K562 (cell line): ENCODE measurements around the gene GYPE. TPM values are rescaled to one million over a fixed set of nuclear protein-coding genes. Genes with fewer than 3 reads are reported as not detected.
"Not testable (repeated sequence)": the region's sequence is repeated elsewhere in the genome, so short reads cannot be mapped to it uniquely, and the experiment has no call there.

Source experiments
- ATAC-seq: fragments of 200-7000 bp; cut with Tn5 transposase; 3 replicates; pipeline ENCODE4 v1.9.1; 2020; ENCODE audit warnings: moderate library complexity
- Bru-seq: library from RNA; stranded (reverse); fragments of 400-500 nt; gene quantifications from one replicate; lab custom pipeline; 2021; lab: Mats Ljungman, UMichigan
- BruChase-seq, 2 experiments: library from RNA; stranded (reverse); fragments of 400-500 nt; gene quantifications; one replicate each; lab custom pipeline; 2021; lab: Mats Ljungman, UMichigan
- BruUV-seq: library from RNA; stranded (reverse); fragments of 400-500 nt; replicated peaks from 2 replicates; lab custom pipeline; 2021; lab: Mats Ljungman, UMichigan
- CTCF ChIA-PET: fragments of 300-600 bp; formaldehyde crosslinking; extraction: SDS; loops from one replicate; lab custom pipeline; 2021; ENCODE audit warnings: low intra/inter-chr PET ratio; lab: Yijun Ruan, JAX
- POLR2A ChIA-PET: fragments of 300-600, 350-650 bp; sonication (Branson Sonifier 250); formaldehyde crosslinking; extraction: SDS; loops from one replicate; lab custom pipeline; 2021; ENCODE audit warnings: antibody characterized with exemption, inconsistent platforms; lab: Yijun Ruan, JAX
- DNase-seq, 4 experiments: peaks; one replicate each; pipeline versions ENCODE4 v3.0.0 to v3.0.0-alpha.2; 2011 to 2018; ENCODE audit warnings: low spot score in 3 of 4, mixed read lengths in 3 of 4; ENCODE audit errors: extremely low read depth in 1 of 4
- FAIRE-seq: peaks from 2 replicates; lab custom pipeline; 2011; peaks lifted over from hg19 to GRCh38; lab: Jason Lieb, UNC
- H2AFZ ChIP-seq: 2 replicates; pipeline ENCODE4 v1.6.0; 2011; ENCODE audit warnings: low read depth, low read length, control low read depth, inconsistent platforms
- H3K27ac ChIP-seq: fragments of 200-600 bp; 3 replicates; pipeline ENCODE4 v1.8.0; 2011; ENCODE audit warnings: low read depth, mild to moderate bottlenecking, control low read depth, inconsistent platforms, low read length, moderate library complexity, mixed read lengths; ENCODE audit errors: extremely low read depth
- H3K27me3 ChIP-seq, 2 experiments: fragments of 300-600 bp in 1 of 2; 2 replicates in 1 of 2; 3 replicates in 1 of 2; pipeline versions ENCODE4 v1.6.0 to v1.8.0; 2011; ENCODE audit warnings: inconsistent platforms in 2 of 2, low read length in 2 of 2, mild to moderate bottlenecking in 1 of 2, mixed read lengths in 1 of 2, moderate library complexity in 1 of 2; ENCODE audit not compliant: control insufficient read depth in 2 of 2, insufficient read depth in 2 of 2
- H3K36me3 ChIP-seq: fragments of 300-600 bp; 3 replicates; pipeline ENCODE4 v1.8.0; 2011; ENCODE audit warnings: mild to moderate bottlenecking, low read length, inconsistent platforms; ENCODE audit not compliant: control insufficient read depth, insufficient read depth
- H3K4me1 ChIP-seq, 2 experiments: fragments of 200-600 bp in 1 of 2; replicated peaks in 1 of 2; 2 replicates in 1 of 2; 3 replicates in 1 of 2; pipeline versions ENCODE4 v1.5.1 to v1.8.0; 2011; ENCODE audit warnings: inconsistent platforms in 2 of 2, low read length in 2 of 2, mild to moderate bottlenecking in 1 of 2, mixed read lengths in 1 of 2, moderate library complexity in 1 of 2; ENCODE audit not compliant: control insufficient read depth in 2 of 2, insufficient read depth in 2 of 2
- H3K4me2 ChIP-seq: 2 replicates; pipeline ENCODE4 v1.6.1; 2011; ENCODE audit warnings: low read length, control low read depth, inconsistent platforms, mixed read lengths; ENCODE audit not compliant: insufficient read depth
- H3K4me3 ChIP-seq: fragments of 200-600 bp; sonication (generic), shearing (Covaris generic); 2 replicates; pipeline ENCODE4 v1.5.1; 2016; ENCODE audit warnings: control low read depth, inconsistent platforms
- H3K79me2 ChIP-seq: fragments of 200-600 bp; 3 replicates; pipeline ENCODE4 v1.8.0; 2011; ENCODE audit warnings: low read length, inconsistent platforms; ENCODE audit not compliant: control insufficient read depth, insufficient read depth
- H3K9ac ChIP-seq, 2 experiments: 2 replicates each; pipeline versions ENCODE4 v1.6.0 to v1.6.1; 2011; ENCODE audit warnings: low read depth in 2 of 2, low read length in 2 of 2, control low read depth in 1 of 2, inconsistent platforms in 1 of 2, mild to moderate bottlenecking in 1 of 2, mixed read lengths in 1 of 2; ENCODE audit not compliant: insufficient read depth in 1 of 2
- H3K9me1 ChIP-seq: one replicate; pipeline ENCODE4 v1.6.0; 2011; ENCODE audit warnings: inconsistent platforms, mild to moderate bottlenecking, low read length, moderate library complexity; ENCODE audit not compliant: control insufficient read depth, insufficient read depth
- H3K9me3 ChIP-seq: replicated peaks from 2 replicates; pipeline ENCODE4 v1.5.1; 2011; ENCODE audit warnings: low read depth, low read length, inconsistent platforms; ENCODE audit not compliant: control insufficient read depth, insufficient read depth
- H4K20me1 ChIP-seq: replicated peaks from 2 replicates; pipeline ENCODE4 v1.6.1; 2011; ENCODE audit warnings: low read length, inconsistent platforms, mixed read lengths; ENCODE audit not compliant: control insufficient read depth, insufficient read depth
- DPF2 ChIP-seq: fragments of 450-650 bp; IDR thresholded peaks from 2 replicates; pipeline ENCODE4 v1.6.1; 2016
- ETV1 ChIP-seq: fragments of 450-650 bp; conservative IDR thresholded peaks from 2 replicates; pipeline ENCODE4 v1.6.1; 2016; ENCODE audit warnings: missing genetic modification characterization, control low read depth, low read depth, missing compliant biosample characterization
- FOSL1 ChIP-seq: fragments of 200-800 bp; sonication (Bioruptor generic); conservative IDR thresholded peaks from 2 replicates; pipeline ENCODE4 v1.6.1; 2016; ENCODE audit warnings: missing genetic modification characterization, missing compliant biosample characterization
- JUND ChIP-seq, 2 experiments: IDR thresholded peaks; 2 replicates in 1 of 2; 3 replicates in 1 of 2; pipeline ENCODE4 v1.6.1; 2011; ENCODE audit warnings: borderline replicate concordance in 2 of 2, low read depth in 2 of 2, low read length in 2 of 2, improper control_type of control experiment in 1 of 2, missing biosample characterization in 1 of 2, missing genetic modification characterization in 1 of 2, missing genetic modification reagents in 1 of 2
- NCOA2 ChIP-seq, 2 experiments: fragments of 450-650 bp; IDR thresholded peaks; 2 replicates each; pipeline ENCODE4 v1.6.1; 2018; ENCODE audit warnings: mild to moderate bottlenecking in 2 of 2, moderate library complexity in 1 of 2; ENCODE audit not compliant: partially characterized antibody in 2 of 2
- NCOR1 ChIP-seq: fragments of 450-650 bp; IDR thresholded peaks from 2 replicates; pipeline ENCODE4 v1.6.1; 2016; ENCODE audit warnings: mild to moderate bottlenecking, moderate library complexity
- NFIC ChIP-seq: fragments of 450-650 bp; IDR thresholded peaks from 2 replicates; pipeline ENCODE4 v1.6.1; 2017; ENCODE audit warnings: mild to moderate bottlenecking, inconsistent platforms
- NFYB ChIP-seq: IDR thresholded peaks from 2 replicates; pipeline ENCODE4 v1.6.1; 2011; ENCODE audit warnings: mild to moderate bottlenecking, moderate library complexity; ENCODE audit not compliant: insufficient read length; ENCODE audit errors: extremely low read depth
- RAD51 ChIP-seq: fragments of 450-650 bp; IDR thresholded peaks from 2 replicates; pipeline ENCODE4 v1.7.1; 2016; ENCODE audit warnings: low read depth, mild to moderate bottlenecking, borderline replicate concordance
- SMAD4 ChIP-seq: fragments of 250-450 bp; sonication (Bioruptor Pico); conservative IDR thresholded peaks from 2 replicates; pipeline ENCODE4 v1.8.0; 2021; ENCODE audit warnings: inconsistent platforms, mild to moderate bottlenecking, moderate library complexity
- SP1 ChIP-seq: sonication (generic); formaldehyde crosslinking; IDR thresholded peaks from 2 replicates; pipeline ENCODE4 v1.8.1; 2022; ENCODE audit warnings: mild to moderate bottlenecking, missing genetic modification reagents
- STAT5A ChIP-seq: IDR thresholded peaks from 2 replicates; pipeline ENCODE4 v1.6.1; 2012; ENCODE audit warnings: low read length, inconsistent platforms, borderline replicate concordance
- TOE1 ChIP-seq, 2 experiments: fragments of 450-650 bp in 1 of 2; sonication (generic) in 1 of 2; formaldehyde crosslinking in 1 of 2; IDR thresholded peaks; 2 replicates each; pipeline versions ENCODE4 v1.7.1 to v1.8.0; 2016 to 2022; ENCODE audit warnings: borderline replicate concordance in 2 of 2, mild to moderate bottlenecking in 2 of 2, antibody characterized with exemption in 1 of 2, inconsistent platforms in 1 of 2, low read depth in 1 of 2, missing genetic modification reagents in 1 of 2, moderate library complexity in 1 of 2
- ZFP36 ChIP-seq: fragments of 150-350 bp; IDR thresholded peaks from 2 replicates; pipeline ENCODE4 v1.6.1; 2018; ENCODE audit warnings: low read length, low read depth; ENCODE audit not compliant: partially characterized antibody
- ZKSCAN8 ChIP-seq: fragments of 200-800 bp; sonication (Bioruptor generic); IDR thresholded peaks from 2 replicates; pipeline ENCODE4 v1.6.1; 2016; ENCODE audit warnings: missing genetic modification characterization, missing compliant biosample characterization
- ZNF644 ChIP-seq: fragments of 200-800 bp; sonication (Bioruptor generic); IDR thresholded peaks from 2 replicates; pipeline ENCODE4 v1.6.1; 2016; ENCODE audit warnings: low read depth, missing genetic modification characterization, missing compliant biosample characterization
- WGBS: fragments of 100-300 bp; shearing (Covaris generic); methylation state at CpG from one replicate; pipeline ENCODE4 v1.1.6; 2016; ENCODE audit warnings: low coverage, mixed read lengths; ENCODE audit not compliant: insufficient coverage; ENCODE audit errors: missing lambda C conversion rate; 5-methylcytosine and 5-hydroxymethylcytosine counted together
- in situ Hi-C: fragments of 300-500 bp; cut with MboI; formaldehyde crosslinking; loops from 4 replicates; pipeline ENCODE4 v1.15.0; 2018; ENCODE audit warnings: inconsistent platforms, mixed read lengths
- intact Hi-C: fragments of 100-400 bp; cut with micrococcal nuclease; formaldehyde crosslinking; loops from 2 replicates; pipeline ENCODE4 v1.14.2; 2022
- long read RNA-seq, 3 experiments: library from polyadenylated mRNA in 2 of 3; library from RNA in 1 of 3; unstranded in 2 of 3; stranded (forward) in 1 of 3; transcript quantifications; one replicate each; pipeline ENCODE4 v2.0.0, GENCODE V29; 2019 to 2022
- polyA minus RNA-seq, 3 experiments: library from RNA; depleted of rRNA, polyadenylated mRNA; stranded (reverse); fragments of >200 nt; gene quantifications; 2 replicates each; pipeline ENCODE4 v1.2.3, GENCODE V29; 2011
- polyA plus RNA-seq, 8 experiments: library from polyadenylated mRNA; depleted of rRNA in 4 of 8; stranded (reverse) in 5 of 8; unstranded in 3 of 8; fragments of >200 nt; fragmentation: Nextera tagmentation in 2 of 8; fragmentation: Illumina TruSeq in 1 of 8; extraction: Ambion mirVana in 2 of 8; extraction: Trizol in 1 of 8; gene quantifications; 2 replicates each; pipeline versions ENCODE4 v1.2.1 to v1.2.3, GENCODE V29; 2011 to 2014; ENCODE audit warnings: inconsistent platforms in 1 of 8, missing spikeins in 1 of 8
- total RNA-seq, 7 experiments: library from RNA; depleted of rRNA in 6 of 7; stranded (reverse); fragments of >200 nt in 6 of 7; fragmentation: Illumina TruSeq in 2 of 7; extraction: Trizol in 2 of 7; gene quantifications; 2 replicates each; pipeline versions ENCODE4 v1.2.1 to v1.2.3, GENCODE V29; 2011 to 2021; ENCODE audit warnings: low replicate concordance in 1 of 7

GYPE gene
- total RNA-seq (2011; cell fraction: chromatin; rRNA removed; ENCODE audit: low replicate concordance): 32.8 and 64.4 TPM in 2 replicates
- 38.7 and 48.6 TPM in 2 replicates for total RNA-seq (2011; cell fraction: nucleolus; rRNA removed)
- total RNA-seq (2011; cell fraction: nucleoplasm; rRNA removed): 104 and 157 TPM in 2 replicates
- total RNA-seq (2014; rRNA removed) (16.8 and 26.2 TPM in 2 replicates), total RNA-seq (2014; rRNA removed; fragmentation: Illumina TruSeq; extraction: Trizol) (43.7 and 48.4 TPM in 2 replicates), total RNA-seq (2015; rRNA removed; fragmentation: Illumina TruSeq; extraction: Trizol) (16.4 and 17.3 TPM in 2 replicates), total RNA-seq (2021) (33.9 and 36.0 TPM in 2 replicates), polyA plus RNA-seq (2011; rRNA removed) (108 and 121 TPM in 2 replicates), polyA plus RNA-seq (2014; fragmentation: Illumina TruSeq; extraction: Trizol) (53.6 and 64.6 TPM in 2 replicates), polyA plus RNA-seq (2014; fragmentation: Nextera tagmentation; extraction: Ambion mirVana) (10 to 100 TPM; 72.0 to 75.6 TPM), polyA plus RNA-seq (2014; rRNA removed) (34.1 and 43.0 TPM in 2 replicates), polyA minus RNA-seq (2011; rRNA and poly(A)+ RNA removed) (70.6 and 77.4 TPM in 2 replicates), Bru-seq, nascent RNA (percentile 80 among the genes with signal in this experiment), BruChase-seq, experiment 1, labeled RNA remaining after a 2-hour chase (percentile 79 among the genes with signal in this experiment), BruChase-seq, experiment 2, labeled RNA remaining after a 6-hour chase (percentile 82 among the genes with signal in this experiment)
- 38.3 and 103 TPM in 2 replicates for polyA plus RNA-seq (2011; cell fraction: cytosol; rRNA removed)
- 27.2 and 52.4 TPM in 2 replicates for polyA plus RNA-seq (2011; cell fraction: nucleus; rRNA removed)
- polyA plus RNA-seq (2012): 27.9 and 41.1 TPM in 2 replicates
- polyA minus RNA-seq (2011; cell fraction: cytosol; rRNA and poly(A)+ RNA removed): 12.3 and 16.2 TPM in 2 replicates
- polyA minus RNA-seq (2011; cell fraction: nucleus; rRNA and poly(A)+ RNA removed): 11.3 and 27.3 TPM in 2 replicates
- long read RNA-seq, experiment 1, transcript GYPE-201 (4 exons, 1,684 nt): major isoform, 103 of 168 reads
- long read RNA-seq, experiment 1, transcript GYPE-202 (4 exons, 499 nt): minor isoform, 5 of 168 reads
- long read RNA-seq, experiment 1, partial matches to known transcripts: 5 of 168 reads
- long read RNA-seq, experiment 1, other reads (novel, unspliced or antisense): 55 of 168 reads
- long read RNA-seq, experiment 2, transcript GYPE-201 (4 exons, 1,684 nt): major isoform, 30 of 51 reads
- long read RNA-seq, experiment 2, partial matches to known transcripts: 16 of 51 reads
- long read RNA-seq, experiment 2, other reads (novel, unspliced or antisense): 4 of 51 reads
- long read RNA-seq, experiment 3, transcript GYPE-201 (4 exons, 1,684 nt): major isoform, 57 of 71 reads
- long read RNA-seq, experiment 3, transcript GYPE-202 (4 exons, 499 nt): minor isoform, 5 of 71 reads
- long read RNA-seq, experiment 3, partial matches to known transcripts: 2 of 71 reads
- long read RNA-seq, experiment 3, other reads (novel, unspliced or antisense): 7 of 71 reads

GRCh38 chr4:143905440-143905839 is at the start of gene GYPE:
Gene GYPE (minus strand): TSS chr4:143905559. CDS start chr4:143905507, 52 bp downstream.
- H3K79me2 ChIP-seq: peaks cover 58% of the 10 kb centered on the region
- H2AFZ ChIP-seq: peak within 1 kb of the TSS; percentile 40; the same call in 1 of the 2 replicates
- H3K27ac ChIP-seq: peak within 1 kb of the TSS; percentile 74
- peak within 1 kb of the TSS; percentile 85 for H3K4me2 ChIP-seq
- DNase-seq (peak; percentile 19 to 89 (median 28)), FAIRE-seq (peak; percentile 51), ATAC-seq (peak; percentile 68)
- H3K4me3 ChIP-seq: peak within 1 kb of the TSS; percentile 43
- H3K9ac ChIP-seq: peak within 1 kb of the TSS in 1 of 2 experiments; percentile 86; a peak in 2 of 4 replicates
- H3K4me1 ChIP-seq; H3K9me3 ChIP-seq; H3K27me3 ChIP-seq; POLR2A ChIA-PET; CTCF ChIA-PET; H4K20me1 ChIP-seq; BruUV-seq; H3K36me3 ChIP-seq; H3K9me1 ChIP-seq; TF ChIP-seq JUND (tag; IDR thresholded peaks at IDR 0.05; ENCODE audit: borderline replicate concordance, low read depth, low read length); TOE1 (CRISPR knock-in tag; IDR thresholded peaks at IDR 0.05; ENCODE audit: borderline replicate concordance, low read depth): not testable (repeated sequence)
- intact Hi-C loops (loop anchor here (5.0 to 10.0 kb wide), 3 partner anchors 51 to 112 kb away; partner anchors contain the start of gene GYPB), in situ Hi-C loops (loop anchor here (5.0 to 25.0 kb wide), 3 partner anchors 117 to 237 kb away; partner anchors contain the start of gene GYPA)
- 7% methylated on average over 1 of the region's 2 CpGs for WGBS
- TF ChIP-seq NCOR1 (peak; percentile 97), SP1 (CRISPR knock-in tag) (0 out of 2 replicates have a peak, but pooled peaks have one; percentile 33), SMAD4 (CRISPR knock-in tag) (peak; percentile 94), ZNF644 (tag) (0 out of 2 replicates have a peak, but pooled peaks have one; percentile 45), JUND (IDR thresholded peaks at IDR 0.05; ENCODE audit: borderline replicate concordance, low read depth, low read length) (peak; percentile 64; the same call in 1 of the 2 replicates), ZKSCAN8 (CRISPR knock-in tag) (peak; percentile 26; the same call in 1 of the 2 replicates), NFYB (peak; percentile 17), ZFP36 (peak; percentile 23), RAD51 (peak; percentile 35; the same call in 1 of the 2 replicates), FOSL1 (tag) (peak; percentile 37), ETV1 (tag) (0 out of 2 replicates have a peak, but pooled peaks have one; percentile 12), NCOA2 (IDR thresholded peaks at IDR 0.05; ENCODE audit: partially characterized antibody in 2 of 2) (peak; percentile 46 to 53), DPF2 (peak; percentile 95), NFIC (peak; percentile 92), TOE1 (IDR thresholded peaks at IDR 0.05; ENCODE audit: borderline replicate concordance) (peak; percentile 47; the same call in 1 of the 2 replicates), STAT5A (peak; percentile 81)
